Measurements from ENCODE around the gene MACROD1. TPM values are rescaled to one million over a fixed set of nuclear protein-coding genes. Genes with fewer than 3 reads are reported as not detected.

MACROD1 gene
- total RNA-seq, 1 donor from 2014 or later: 91.9 TPM

GRCh38 chr11:64080390-64080789 is 85.5 kb downstream of the MACROD1 start:
- Histone ChIP-seq H3K4me1 (ENCODE audit: control insufficient read depth in 3 of 3, insufficient read depth in 3 of 3, low read length in 3 of 3) (peaks cover 19 to 63% (median 51%) of the 10 kb centered on the region in 3 donors), H3K4me3 (ENCODE audit: low read length in 3 of 3) (no peak overlapping the region), H3K9me3 (ENCODE audit: control insufficient read depth in 3 of 3, low read length in 3 of 3) (no peaks in the 10 kb centered on the region), H3K27ac (ENCODE audit: low read depth, low read length) (no peak overlapping the region), H3K27me3 (ENCODE audit: control insufficient read depth in 3 of 3, insufficient read depth in 3 of 3, low read length in 3 of 3) (no peaks in the 10 kb centered on the region), H3K36me3 (ENCODE audit: control insufficient read depth in 3 of 3, insufficient read depth in 3 of 3, low read length in 3 of 3) (no peaks in the 10 kb centered on the region), H3K9ac (ENCODE audit: low read depth in 1 of 3, low read length in 3 of 3) (no peak overlapping the region)

- H3K4me1 ChIP-seq (ENCODE audit: control insufficient read depth in 3 of 3, insufficient read depth in 3 of 3, low read length in 3 of 3): peaks cover 15 to 67% (median 39%) of the 10 kb centered on the region in 3 donors
- H3K9me3 ChIP-seq (ENCODE audit: control insufficient read depth in 3 of 3, low read length in 3 of 3): no peaks in the 10 kb centered on the region
- no peaks in the 10 kb centered on the region for H3K36me3 ChIP-seq (ENCODE audit: control insufficient read depth in 3 of 3, insufficient read depth in 3 of 3, low read length in 3 of 3)
- peak overlapping the region in 1 of 3 donors; percentile 16 for H3K9ac ChIP-seq (ENCODE audit: low read depth in 1 of 3, low read length in 3 of 3)
- H3K4me3 ChIP-seq (ENCODE audit: low read length in 3 of 3): no peak overlapping the region
- H3K27ac ChIP-seq (ENCODE audit: low read depth, low read length): no peak overlapping the region
- H3K27me3 ChIP-seq (ENCODE audit: control insufficient read depth in 3 of 3, insufficient read depth in 3 of 3, low read length in 3 of 3): no peaks in the 10 kb centered on the region
Observed at GRCh38 chr11:64078905-64079304, 87.0 kb downstream of the MACROD1 start.

GRCh38 chr11:64078284-64078683 is 87.6 kb downstream of the MACROD1 start:
- H3K4me3 ChIP-seq (ENCODE audit: low read length in 3 of 3): no peak overlapping the region
- H3K36me3 ChIP-seq (ENCODE audit: control insufficient read depth in 3 of 3, insufficient read depth in 3 of 3, low read length in 3 of 3): no peaks in the 10 kb centered on the region
- no peaks in the 10 kb centered on the region for H3K27me3 ChIP-seq (ENCODE audit: control insufficient read depth in 3 of 3, insufficient read depth in 3 of 3, low read length in 3 of 3)
- no peak overlapping the region for H3K9ac ChIP-seq (ENCODE audit: low read depth in 1 of 3, low read length in 3 of 3)
- peaks cover 17 to 67% (median 38%) of the 10 kb centered on the region in 3 donors for H3K4me1 ChIP-seq (ENCODE audit: control insufficient read depth in 3 of 3, insufficient read depth in 3 of 3, low read length in 3 of 3)
- no peaks in the 10 kb centered on the region for H3K9me3 ChIP-seq (ENCODE audit: control insufficient read depth in 3 of 3, low read length in 3 of 3)
- no peak overlapping the region for H3K27ac ChIP-seq (ENCODE audit: low read depth, low read length)

- no peaks in the 10 kb centered on the region for H3K9me3 ChIP-seq (ENCODE audit: control insufficient read depth in 3 of 3, low read length in 3 of 3)
- H3K36me3 ChIP-seq (ENCODE audit: control insufficient read depth in 3 of 3, insufficient read depth in 3 of 3, low read length in 3 of 3): no peaks in the 10 kb centered on the region
- H3K4me3 ChIP-seq (ENCODE audit: low read length in 3 of 3): no peak overlapping the region
- H3K27me3 ChIP-seq (ENCODE audit: control insufficient read depth in 3 of 3, insufficient read depth in 3 of 3, low read length in 3 of 3): no peaks in the 10 kb centered on the region
- no peak overlapping the region for H3K27ac ChIP-seq (ENCODE audit: low read depth, low read length)
- H3K4me1 ChIP-seq (ENCODE audit: control insufficient read depth in 3 of 3, insufficient read depth in 3 of 3, low read length in 3 of 3): peaks cover 23 to 69% (median 40%) of the 10 kb centered on the region in 3 donors
- peak overlapping the region in 1 of 3 donors; percentile 25 for H3K9ac ChIP-seq (ENCODE audit: low read depth in 1 of 3, low read length in 3 of 3)
Observed at GRCh38 chr11:64077607-64078006, 88.3 kb downstream of the MACROD1 start.

GRCh38 chr11:64076758-64077157 is 89.2 kb downstream of the MACROD1 start:
- Histone ChIP-seq H3K27me3 (ENCODE audit: control insufficient read depth in 3 of 3, insufficient read depth in 3 of 3, low read length in 3 of 3) (no peaks in the 10 kb centered on the region), H3K9ac (ENCODE audit: low read depth in 1 of 3, low read length in 3 of 3) (no peak overlapping the region), H3K27ac (ENCODE audit: low read depth, low read length) (no peak overlapping the region), H3K36me3 (ENCODE audit: control insufficient read depth in 3 of 3, insufficient read depth in 3 of 3, low read length in 3 of 3) (no peaks in the 10 kb centered on the region), H3K4me3 (ENCODE audit: low read length in 3 of 3) (no peak overlapping the region), H3K4me1 (ENCODE audit: control insufficient read depth in 3 of 3, insufficient read depth in 3 of 3, low read length in 3 of 3) (peaks cover 26 to 75% (median 48%) of the 10 kb centered on the region in 3 donors), H3K9me3 (ENCODE audit: control insufficient read depth in 3 of 3, low read length in 3 of 3) (no peaks in the 10 kb centered on the region)

- Histone ChIP-seq H3K4me1 (ENCODE audit: control insufficient read depth in 3 of 3, insufficient read depth in 3 of 3, low read length in 3 of 3) (peaks cover 26 to 84% (median 49%) of the 10 kb centered on the region in 3 donors), H3K27me3 (ENCODE audit: control insufficient read depth in 3 of 3, insufficient read depth in 3 of 3, low read length in 3 of 3) (no peaks in the 10 kb centered on the region), H3K9me3 (ENCODE audit: control insufficient read depth in 3 of 3, low read length in 3 of 3) (no peaks in the 10 kb centered on the region)
Observed at GRCh38 chr11:64074239-64074638, 91.7 kb downstream of the MACROD1 start.

GRCh38 chr11:64073542-64073941 is 92.4 kb downstream of the MACROD1 start:
- H3K9ac ChIP-seq (ENCODE audit: low read depth in 1 of 3, low read length in 3 of 3): peak overlapping the region in 1 of 3 donors; percentile 40
- H3K4me1 ChIP-seq (ENCODE audit: control insufficient read depth in 3 of 3, insufficient read depth in 3 of 3, low read length in 3 of 3): peaks cover 26 to 80% (median 49%) of the 10 kb centered on the region in 3 donors
- no peak overlapping the region for H3K27ac ChIP-seq (ENCODE audit: low read depth, low read length)
- no peaks in the 10 kb centered on the region for H3K36me3 ChIP-seq (ENCODE audit: control insufficient read depth in 3 of 3, insufficient read depth in 3 of 3, low read length in 3 of 3)
- no peaks in the 10 kb centered on the region for H3K27me3 ChIP-seq (ENCODE audit: control insufficient read depth in 3 of 3, insufficient read depth in 3 of 3, low read length in 3 of 3)
- H3K4me3 ChIP-seq (ENCODE audit: low read length in 3 of 3): no peak overlapping the region
- no peaks in the 10 kb centered on the region for H3K9me3 ChIP-seq (ENCODE audit: control insufficient read depth in 3 of 3, low read length in 3 of 3)

More at GRCh38 chr11:64074239-64074638, 91.7 kb downstream of the MACROD1 start:
- H3K27ac ChIP-seq (ENCODE audit: low read depth, low read length): no peak overlapping the region
- H3K9ac ChIP-seq (ENCODE audit: low read depth in 1 of 3, low read length in 3 of 3): no peak overlapping the region
- no peaks in the 10 kb centered on the region for H3K36me3 ChIP-seq (ENCODE audit: control insufficient read depth in 3 of 3, insufficient read depth in 3 of 3, low read length in 3 of 3)
- H3K4me3 ChIP-seq (ENCODE audit: low read length in 3 of 3): no peak overlapping the region

GRCh38 chr11:64072871-64073270 is 93.0 kb downstream of the MACROD1 start:
- Histone ChIP-seq H3K4me1 (ENCODE audit: control insufficient read depth in 3 of 3, insufficient read depth in 3 of 3, low read length in 3 of 3) (peaks cover 20 to 79% (median 45%) of the 10 kb centered on the region in 3 donors), H3K27ac (ENCODE audit: low read depth, low read length) (no peak overlapping the region), H3K36me3 (ENCODE audit: control insufficient read depth in 3 of 3, insufficient read depth in 3 of 3, low read length in 3 of 3) (no peaks in the 10 kb centered on the region), H3K27me3 (ENCODE audit: control insufficient read depth in 3 of 3, insufficient read depth in 3 of 3, low read length in 3 of 3) (no peaks in the 10 kb centered on the region), H3K9me3 (ENCODE audit: control insufficient read depth in 3 of 3, low read length in 3 of 3) (no peaks in the 10 kb centered on the region), H3K9ac (ENCODE audit: low read depth in 1 of 3, low read length in 3 of 3) (no peak overlapping the region), H3K4me3 (ENCODE audit: low read length in 3 of 3) (no peak overlapping the region)

GRCh38 chr11:64072403-64072802 is 93.5 kb downstream of the MACROD1 start:
- no peak overlapping the region for H3K4me3 ChIP-seq (ENCODE audit: low read length in 3 of 3)
- no peaks in the 10 kb centered on the region for H3K27me3 ChIP-seq (ENCODE audit: control insufficient read depth in 3 of 3, insufficient read depth in 3 of 3, low read length in 3 of 3)
- peaks cover 19 to 74% (median 42%) of the 10 kb centered on the region in 3 donors for H3K4me1 ChIP-seq (ENCODE audit: control insufficient read depth in 3 of 3, insufficient read depth in 3 of 3, low read length in 3 of 3)
- H3K9ac ChIP-seq (ENCODE audit: low read depth in 1 of 3, low read length in 3 of 3): peak overlapping the region in 1 of 3 donors; percentile 16
- H3K9me3 ChIP-seq (ENCODE audit: control insufficient read depth in 3 of 3, low read length in 3 of 3): no peaks in the 10 kb centered on the region
- no peak overlapping the region for H3K27ac ChIP-seq (ENCODE audit: low read depth, low read length)
- H3K36me3 ChIP-seq (ENCODE audit: control insufficient read depth in 3 of 3, insufficient read depth in 3 of 3, low read length in 3 of 3): no peaks in the 10 kb centered on the region

GRCh38 chr11:64071849-64072248 is 94.1 kb downstream of the MACROD1 start:
- Histone ChIP-seq H3K4me3 (ENCODE audit: low read length in 3 of 3) (no peak overlapping the region), H3K36me3 (ENCODE audit: control insufficient read depth in 3 of 3, insufficient read depth in 3 of 3, low read length in 3 of 3) (no peaks in the 10 kb centered on the region), H3K4me1 (ENCODE audit: control insufficient read depth in 3 of 3, insufficient read depth in 3 of 3, low read length in 3 of 3) (peaks cover 19 to 69% (median 38%) of the 10 kb centered on the region in 3 donors), H3K9me3 (ENCODE audit: control insufficient read depth in 3 of 3, low read length in 3 of 3) (no peaks in the 10 kb centered on the region), H3K9ac (ENCODE audit: low read depth in 1 of 3, low read length in 3 of 3) (no peak overlapping the region), H3K27ac (ENCODE audit: low read depth, low read length) (no peak overlapping the region), H3K27me3 (ENCODE audit: control insufficient read depth in 3 of 3, insufficient read depth in 3 of 3, low read length in 3 of 3) (no peaks in the 10 kb centered on the region)
